Endothelial cell of coronary artery (primary cell): Measurements from ENCODE around the gene SAXO2. TPM values are rescaled to one million over a fixed set of nuclear protein-coding genes. Genes with fewer than 3 reads are reported as not detected.

Source experiments
- total RNA-seq: library from RNA; depleted of rRNA; stranded (reverse); fragments of >200 nt; gene quantifications from 2 replicates; pipeline ENCODE4 v1.2.3, GENCODE V29; 2014

Gene SAXO2
- total RNA-seq, result 0.19 and 0.36 TPM in 2 replicates

GRCh38 chr15:82262422-82263026 is at the start of gene SAXO2, which contains the start of gene EFL1:
Gene SAXO2 (plus strand): TSS chr15:82262818. CDS start chr15:82262880, 62 bp downstream.
Gene EFL1 (minus strand): TSS chr15:82262734. CDS start chr15:82261778, 956 bp downstream.

Other genes with a start within 250 kb of the SAXO2 start
- 10.4 and 12.4 TPM in 2 replicates for gene MEX3B, start 216.8 kb upstream of the SAXO2 start, total RNA-seq
- gene EFL1, start 84 bp upstream of the SAXO2 start, total RNA-seq, result 21.9 and 31.2 TPM in 2 replicates
- 0.45 and 0.94 TPM in 2 replicates for gene GOLGA6L10, start 86.7 kb downstream of the SAXO2 start, total RNA-seq
- 1.7 and 3.7 TPM in 2 replicates for gene GOLGA6L9, start 167.0 kb downstream of the SAXO2 start, total RNA-seq